Neural progenitor cell (in vitro differentiated cells): Measurements from ENCODE around the gene NXF3. TPM values are rescaled to one million over a fixed set of nuclear protein-coding genes. Genes with fewer than 3 reads are reported as not detected.

Experiments
- DNase-seq: peaks from one replicate; pipeline ENCODE4 v3.0.0-alpha.2; 2016; ENCODE audit warnings: low spot score
- H2AFZ ChIP-seq: fragments of 200-600 bp; sonication (generic); replicated peaks from 2 replicates; pipeline ENCODE4 v1.6.1; 2016; ENCODE audit warnings: antibody characterized with exemption
- H3F3A ChIP-seq: fragments of 200-600 bp; sonication (generic); 2 replicates; pipeline ENCODE4 v1.6.1; 2016; ENCODE audit warnings: antibody characterized with exemption, low read depth
- H3K27ac ChIP-seq: fragments of 200-600 bp; sonication (generic); 2 replicates; pipeline ENCODE4 v1.5.1; 2016; ENCODE audit warnings: mild to moderate bottlenecking
- H3K27me3 ChIP-seq: fragments of 200-600 bp; sonication (generic); 2 replicates; pipeline ENCODE4 v1.6.1; 2016; ENCODE audit warnings: mild to moderate bottlenecking, moderate library complexity
- H3K36me3 ChIP-seq: fragments of 200-600 bp; sonication (generic); 2 replicates; pipeline ENCODE4 v1.5.1; 2016
- H3K4me1 ChIP-seq: fragments of 200-600 bp; sonication (generic); 2 replicates; pipeline ENCODE4 v1.6.1; 2016; ENCODE audit warnings: mixed run types
- H3K4me2 ChIP-seq: fragments of 200-600 bp; sonication (generic); 2 replicates; pipeline ENCODE4 v1.6.1; 2016
- H3K4me3 ChIP-seq: fragments of 200-600 bp; sonication (generic); 2 replicates; pipeline ENCODE4 v1.5.1; 2016
- H3K79me2 ChIP-seq: fragments of 200-600 bp; sonication (generic); 2 replicates; pipeline ENCODE4 v1.6.1; 2016; ENCODE audit warnings: low read depth
- H3K9ac ChIP-seq: fragments of 200-600 bp; sonication (generic); 2 replicates; pipeline ENCODE4 v1.6.1; 2016
- H3K9me3 ChIP-seq: fragments of 200-600 bp; sonication (generic); 2 replicates; pipeline ENCODE4 v1.5.1; 2016; ENCODE audit warnings: low read depth
- H4K20me1 ChIP-seq: fragments of 200-600 bp; sonication (generic); 2 replicates; pipeline ENCODE4 v1.6.1; 2016; ENCODE audit warnings: low read depth
- H3K27ac Mint-ChIP-seq: 3 replicates; pipeline ENCODE4 v1.8.0; 2021; ENCODE audit warnings: mixed read lengths
- H3K27me3 Mint-ChIP-seq: 2 replicates; pipeline ENCODE4 v1.8.0; 2022; ENCODE audit warnings: low read depth, mild to moderate bottlenecking, inconsistent platforms, moderate library complexity, mixed read lengths; ENCODE audit not compliant: insufficient read depth
- H3K36me3 Mint-ChIP-seq: 3 replicates; pipeline ENCODE4 v1.8.0; 2021; ENCODE audit warnings: mixed read lengths
- H3K4me1 Mint-ChIP-seq: 3 replicates; pipeline ENCODE4 v1.8.0; 2021; ENCODE audit warnings: mixed read lengths
- H3K4me3 Mint-ChIP-seq: 3 replicates; pipeline ENCODE4 v1.8.0; 2021; ENCODE audit warnings: mild to moderate bottlenecking, moderate library complexity, mixed read lengths
- H3K9me3 Mint-ChIP-seq: 3 replicates; pipeline ENCODE4 v1.8.0; 2020; ENCODE audit warnings: mixed read lengths
- EZH2 ChIP-seq: fragments of 200-600 bp; sonication (generic); IDR thresholded peaks from 2 replicates; pipeline ENCODE4 v1.6.1; 2017; ENCODE audit warnings: antibody characterized with exemption, mild to moderate bottlenecking, moderate library complexity
- EZH2phosphoT487 ChIP-seq: fragments of 200-600 bp; sonication (generic); IDR thresholded peaks from 2 replicates; pipeline ENCODE4 v1.6.1; 2017; ENCODE audit warnings: antibody characterized with exemption
- total RNA-seq: library from RNA; depleted of rRNA; stranded (reverse); fragments of >200 nt; gene quantifications from 2 replicates; pipeline ENCODE4 v1.2.3, GENCODE V29; 2015; ENCODE audit warnings: low replicate concordance
- TF ChIP-seq, protein P1 (sequence below): fragments of 200-600 bp; sonication (generic); IDR thresholded peaks from 2 replicates; pipeline ENCODE4 v1.5.1; 2017; ENCODE audit warnings: antibody characterized with exemption, mild to moderate bottlenecking

NXF3 gene
- total RNA-seq, 1 donor from 2014 or later, result not detected

- no peaks in the 10 kb centered on the region for H3F3A ChIP-seq
- Mint-ChIP-seq H3K36me3 (no peaks in the 10 kb centered on the region), H3K4me3 (no peak overlapping the region), H3K27ac (no peak overlapping the region), H3K27me3 (peaks cover 2% of the 10 kb centered on the region), H3K9me3 (peaks cover 8% of the 10 kb centered on the region), H3K4me1 (no peaks in the 10 kb centered on the region)
- no peaks in the 10 kb centered on the region for H3K9me3 ChIP-seq
- DNase-seq, result no peak
- H3K4me2 ChIP-seq, result no peak overlapping the region
- no peak overlapping the region for H3K27ac ChIP-seq
- H3K36me3 ChIP-seq, result no peaks in the 10 kb centered on the region
- no peak overlapping the region for H3K4me3 ChIP-seq
- H3K9ac ChIP-seq, result no peak overlapping the region
- no peaks in the 10 kb centered on the region for H4K20me1 ChIP-seq
- H3K4me1 ChIP-seq, result no peaks in the 10 kb centered on the region
- no peak overlapping the region for H2AFZ ChIP-seq
- TF ChIP-seq, protein P1, sequence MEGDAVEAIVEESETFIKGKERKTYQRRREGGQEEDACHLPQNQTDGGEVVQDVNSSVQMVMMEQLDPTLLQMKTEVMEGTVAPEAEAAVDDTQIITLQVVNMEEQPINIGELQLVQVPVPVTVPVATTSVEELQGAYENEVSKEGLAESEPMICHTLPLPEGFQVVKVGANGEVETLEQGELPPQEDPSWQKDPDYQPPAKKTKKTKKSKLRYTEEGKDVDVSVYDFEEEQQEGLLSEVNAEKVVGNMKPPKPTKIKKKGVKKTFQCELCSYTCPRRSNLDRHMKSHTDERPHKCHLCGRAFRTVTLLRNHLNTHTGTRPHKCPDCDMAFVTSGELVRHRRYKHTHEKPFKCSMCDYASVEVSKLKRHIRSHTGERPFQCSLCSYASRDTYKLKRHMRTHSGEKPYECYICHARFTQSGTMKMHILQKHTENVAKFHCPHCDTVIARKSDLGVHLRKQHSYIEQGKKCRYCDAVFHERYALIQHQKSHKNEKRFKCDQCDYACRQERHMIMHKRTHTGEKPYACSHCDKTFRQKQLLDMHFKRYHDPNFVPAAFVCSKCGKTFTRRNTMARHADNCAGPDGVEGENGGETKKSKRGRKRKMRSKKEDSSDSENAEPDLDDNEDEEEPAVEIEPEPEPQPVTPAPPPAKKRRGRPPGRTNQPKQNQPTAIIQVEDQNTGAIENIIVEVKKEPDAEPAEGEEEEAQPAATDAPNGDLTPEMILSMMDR, result no peak
- no peak for TF ChIP-seq EZH2
- no peak for TF ChIP-seq EZH2phosphoT487
- H3K27me3 ChIP-seq, result no peaks in the 10 kb centered on the region
- H3K79me2 ChIP-seq, result no peaks in the 10 kb centered on the region
Measured at GRCh38 chrX:103073467-103073866, 19.5 kb downstream of the NXF3 start.

GRCh38 chrX:103066606-103067005 lies 26.3 kb downstream of the NXF3 start:
- Mint-ChIP-seq H3K27ac (no peak overlapping the region), H3K4me1 (peaks cover 4% of the 10 kb centered on the region), H3K27me3 (peaks cover 2% of the 10 kb centered on the region), H3K36me3 (no peaks in the 10 kb centered on the region), H3K4me3 (no peak overlapping the region), H3K9me3 (peaks cover 9% of the 10 kb centered on the region)
- H3K79me2 ChIP-seq, result no peaks in the 10 kb centered on the region
- no peak overlapping the region for H3K9ac ChIP-seq
- H3K36me3 ChIP-seq, result no peaks in the 10 kb centered on the region
- no peak overlapping the region for H3K4me2 ChIP-seq
- H3K4me1 ChIP-seq, result no peaks in the 10 kb centered on the region
- no peak for DNase-seq
- no peaks in the 10 kb centered on the region for H3K27me3 ChIP-seq
- H3K9me3 ChIP-seq, result no peaks in the 10 kb centered on the region
- TF ChIP-seq, protein P1, result no peak
- TF ChIP-seq EZH2phosphoT487 (no peak), EZH2 (no peak)
- H3F3A ChIP-seq, result no peaks in the 10 kb centered on the region
- no peak overlapping the region for H2AFZ ChIP-seq
- H4K20me1 ChIP-seq, result no peaks in the 10 kb centered on the region
- no peak overlapping the region for H3K4me3 ChIP-seq
- no peak overlapping the region for H3K27ac ChIP-seq

DNA sequence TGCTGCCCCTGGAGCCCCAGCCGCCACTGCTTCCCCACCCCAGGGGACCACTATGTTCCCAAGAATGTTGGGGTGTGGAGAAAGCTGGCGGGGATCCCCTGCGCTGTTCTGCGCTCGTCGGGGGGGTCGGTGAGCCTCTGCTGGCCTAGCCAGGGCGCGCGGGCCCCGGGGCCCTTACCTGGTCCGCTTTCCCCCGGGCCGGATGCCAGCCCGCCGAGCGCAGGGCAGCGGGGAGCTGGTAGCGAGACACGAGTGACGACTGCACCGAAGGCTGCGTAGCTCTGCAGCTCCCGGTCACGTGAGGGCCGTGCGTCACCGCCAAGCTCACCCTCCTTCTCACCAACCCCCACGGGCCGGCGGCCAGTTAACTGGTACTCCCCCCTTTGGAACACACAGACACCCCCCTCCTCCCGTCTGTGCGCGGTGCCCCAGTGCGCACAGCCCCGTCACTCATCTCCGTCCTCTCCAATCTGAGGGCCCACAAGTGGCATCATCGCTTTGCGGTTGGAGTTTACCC lies 29.0 kb downstream of the NXF3 start, which contains the start of gene BEX1:
Gene BEX1, minus strand, starts transcription at position 254 of the 517 bp plus-strand sequence. CDS start 897 bp downstream, outside the sequence.
- Mint-ChIP-seq H3K27me3 (peaks cover 2% of the 10 kb centered on the region), H3K4me1 (peaks cover 4% of the 10 kb centered on the region), H3K36me3 (no peaks in the 10 kb centered on the region), H3K27ac (no peak within 1 kb of the TSS), H3K4me3 (peak within 1 kb of the TSS; percentile 86), H3K9me3 (peaks cover 3% of the 10 kb centered on the region)
- Histone ChIP-seq H3K79me2 (no peaks in the 10 kb centered on the region), H3K27me3 (no peaks in the 10 kb centered on the region), H3F3A (no peaks in the 10 kb centered on the region), H3K9ac (no peak within 1 kb of the TSS), H3K27ac (no peak within 1 kb of the TSS), H3K9me3 (no peaks in the 10 kb centered on the region), H3K4me3 (peak within 1 kb of the TSS; percentile 61), H3K4me2 (peak within 1 kb of the TSS; percentile 80), H2AFZ (peak within 1 kb of the TSS; percentile 30), H3K36me3 (no peaks in the 10 kb centered on the region), H4K20me1 (no peaks in the 10 kb centered on the region), H3K4me1 (no peaks in the 10 kb centered on the region)
- no peak for TF ChIP-seq EZH2phosphoT487
- peak; percentile 73 for DNase-seq

DNA sequence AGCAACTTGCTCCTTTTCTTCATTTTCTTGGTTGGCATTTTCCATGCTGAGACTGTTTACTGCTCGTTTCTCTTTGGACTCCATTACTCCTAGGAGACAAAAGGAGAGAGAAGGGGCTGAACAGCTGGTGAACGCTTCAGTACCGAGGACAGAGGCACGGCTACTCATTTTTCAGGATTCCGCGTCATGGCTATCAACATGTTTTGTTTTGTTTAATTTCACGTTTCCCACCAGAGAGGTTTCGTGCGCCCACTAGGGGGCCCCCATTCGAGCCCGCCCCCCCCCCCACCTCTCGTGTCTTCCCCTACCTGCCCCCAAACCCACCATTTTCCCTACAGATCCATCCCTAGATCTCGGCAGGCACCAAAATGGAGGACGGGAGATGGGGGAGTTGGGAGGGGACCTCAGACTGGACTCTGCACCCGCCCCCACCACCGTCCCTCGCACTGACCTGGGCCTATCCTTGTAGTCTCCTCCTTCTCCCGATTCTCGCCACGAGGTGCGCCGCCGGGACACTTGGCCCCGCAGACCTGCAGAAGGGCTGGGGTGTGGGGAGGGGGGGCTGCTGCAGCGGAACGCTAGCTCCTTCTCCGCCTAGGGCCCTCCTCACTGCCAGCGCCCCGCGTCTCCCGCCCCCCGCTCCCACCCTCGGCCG lies 29.6 kb downstream of the NXF3 start:
- H3K9ac ChIP-seq, result no peak overlapping the region
- H3K4me3 Mint-ChIP-seq, result peak overlapping the region; percentile 86

More for the DNA sequence above, 29.6 kb downstream of the NXF3 start:
- Mint-ChIP-seq H3K4me1 (peaks cover 4% of the 10 kb centered on the region), H3K27ac (no peak overlapping the region), H3K36me3 (no peaks in the 10 kb centered on the region), H3K9me3 (peaks cover 3% of the 10 kb centered on the region), H3K27me3 (peaks cover 2% of the 10 kb centered on the region)
- Histone ChIP-seq H3K27ac (no peak overlapping the region), H4K20me1 (no peaks in the 10 kb centered on the region), H3K27me3 (no peaks in the 10 kb centered on the region), H3K4me1 (no peaks in the 10 kb centered on the region), H2AFZ (peak overlapping the region; percentile 30), H3K9me3 (no peaks in the 10 kb centered on the region), H3K4me2 (peak overlapping the region; percentile 80), H3K36me3 (no peaks in the 10 kb centered on the region), H3K79me2 (no peaks in the 10 kb centered on the region), H3K4me3 (peak overlapping the region; percentile 61), H3F3A (no peaks in the 10 kb centered on the region)
- TF ChIP-seq, protein P1, result peak; percentile 24
- TF ChIP-seq EZH2, result no peak
- peak; percentile 64 for DNase-seq
